NCI-H82 treated with DMSO at 0.1 percent for 48 hours (cell line): ENCODE data around the gene ID3.
"Not testable (repeated sequence)": the region's sequence is repeated elsewhere in the genome, so short reads cannot be mapped to it uniquely, and the experiment has no call there.

Experiments used
- DNase-seq: peaks from one replicate; lab custom pipeline; 2025; ENCODE audit not compliant: unreplicated experiment; lab: John Stamatoyannopoulos, UW

Gene ID3

DNA sequence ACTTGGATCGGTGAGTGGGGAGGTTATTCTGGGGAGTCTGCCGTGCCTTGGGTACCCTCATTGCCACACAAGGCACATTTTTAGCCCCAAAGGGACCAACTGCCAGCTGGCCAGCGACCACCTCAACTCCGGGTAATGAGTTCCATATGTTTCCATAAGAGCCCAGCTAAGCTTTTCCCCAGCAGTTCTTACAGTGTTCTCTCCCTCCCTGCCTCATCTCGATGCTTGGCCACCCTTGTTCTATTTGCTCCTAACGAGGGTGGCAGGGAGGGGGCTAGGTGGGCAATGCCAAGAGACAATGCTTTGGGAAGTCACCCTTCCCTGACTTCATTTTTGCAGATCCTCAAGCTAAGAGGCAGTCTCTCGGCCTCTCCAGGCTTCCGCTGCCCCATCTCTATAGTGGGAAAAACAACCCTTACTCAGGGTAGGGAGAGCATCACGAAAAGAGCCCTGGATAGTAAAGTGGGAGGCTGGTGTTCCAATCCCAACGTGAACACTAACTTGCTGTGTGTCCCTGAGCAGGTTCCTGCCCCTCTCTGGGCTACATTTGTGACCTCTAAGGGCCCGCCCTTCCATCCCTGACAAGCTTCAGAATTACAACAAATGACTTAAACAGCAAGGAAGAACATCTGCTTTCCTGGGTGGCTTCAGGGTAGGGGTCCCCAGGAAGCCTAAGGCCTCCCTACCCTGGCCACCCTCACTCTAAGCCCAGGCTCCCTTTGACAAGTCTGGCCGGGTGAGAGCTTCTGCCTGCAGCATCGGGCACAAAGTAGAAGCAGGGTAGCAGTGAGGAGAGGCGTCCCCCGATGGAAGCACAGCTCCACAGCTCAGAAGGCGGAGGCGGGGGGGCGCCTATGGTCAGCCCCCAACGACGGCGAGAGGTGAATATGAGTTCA is 5.8 kb downstream of the ID3 start:
- DNase-seq: no peak

DNA sequence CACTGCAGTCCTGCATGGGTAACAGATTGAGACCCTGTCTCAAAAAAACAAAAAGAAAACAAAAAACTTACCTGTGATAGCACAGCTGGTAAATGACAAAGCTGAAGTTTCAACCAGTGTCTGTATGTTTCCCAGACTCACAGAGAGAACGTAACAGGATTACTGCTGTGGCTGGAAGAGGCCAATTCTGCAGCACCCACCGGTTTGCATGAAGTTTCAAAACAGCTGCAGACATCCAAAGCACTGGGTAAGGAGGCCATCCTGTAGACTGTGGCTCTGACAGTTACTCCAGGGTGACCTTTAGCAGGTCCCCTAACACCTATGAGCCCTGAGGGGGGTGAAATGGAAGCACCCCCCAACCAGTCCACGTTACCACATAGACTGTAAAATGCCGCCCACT is 7.5 kb downstream of the ID3 start:
- peak; percentile 50 for DNase-seq

DNA sequence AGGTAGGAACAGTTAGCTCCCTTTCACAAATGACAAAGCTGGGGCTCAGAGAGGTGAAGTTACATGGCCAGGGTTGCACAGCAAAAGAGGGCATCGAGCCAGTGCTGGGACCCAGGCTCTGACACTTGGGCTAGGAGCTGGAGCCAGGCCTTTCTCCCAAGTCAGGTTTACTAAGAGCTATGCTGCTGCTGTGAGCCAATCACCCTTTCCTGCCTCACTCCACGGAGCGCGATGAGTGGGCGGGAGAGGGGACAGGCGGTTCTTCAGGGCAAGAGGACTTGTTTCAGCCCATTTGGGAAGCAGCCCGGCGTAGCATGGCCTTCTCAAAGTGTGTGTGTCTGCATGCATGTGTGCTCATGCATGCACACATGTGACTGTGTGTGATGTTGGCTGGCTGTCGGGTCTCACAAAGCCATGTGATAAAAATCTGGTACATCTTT is 10.6 kb downstream of the ID3 start:
- no peak for DNase-seq

DNA sequence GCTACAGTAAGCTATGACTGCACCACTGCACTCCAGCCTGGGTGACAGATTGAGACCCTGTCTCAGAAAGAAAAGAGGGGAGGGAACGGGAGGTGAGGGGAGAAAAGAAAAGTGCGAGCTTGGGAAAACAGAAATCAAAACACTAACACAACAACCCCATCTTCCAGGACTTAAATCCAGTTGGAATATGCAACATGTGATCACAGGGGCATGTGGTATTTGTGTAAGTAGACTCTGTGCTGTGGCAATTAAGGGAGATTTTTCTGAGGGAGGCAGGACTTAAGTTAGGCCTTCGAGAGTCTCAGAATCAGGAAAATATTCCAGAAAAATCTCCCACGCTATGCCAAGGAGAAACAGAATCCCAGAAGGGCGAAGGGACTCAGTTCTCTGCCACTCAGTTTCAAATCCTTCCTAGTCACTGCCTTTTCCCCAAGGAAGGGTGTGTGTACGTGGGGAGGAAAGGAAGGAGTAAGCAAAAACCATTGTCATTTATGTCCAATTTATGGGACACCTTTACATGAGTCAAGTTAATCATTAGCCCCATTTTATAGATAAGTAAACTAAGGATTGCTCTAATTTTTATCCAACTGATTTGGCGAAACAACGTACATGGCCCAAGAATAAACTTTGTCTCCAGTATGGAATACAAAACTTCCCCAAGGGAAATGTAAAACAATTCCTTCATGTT is 12.3 kb downstream of the ID3 start:
- no peak for DNase-seq

DNA sequence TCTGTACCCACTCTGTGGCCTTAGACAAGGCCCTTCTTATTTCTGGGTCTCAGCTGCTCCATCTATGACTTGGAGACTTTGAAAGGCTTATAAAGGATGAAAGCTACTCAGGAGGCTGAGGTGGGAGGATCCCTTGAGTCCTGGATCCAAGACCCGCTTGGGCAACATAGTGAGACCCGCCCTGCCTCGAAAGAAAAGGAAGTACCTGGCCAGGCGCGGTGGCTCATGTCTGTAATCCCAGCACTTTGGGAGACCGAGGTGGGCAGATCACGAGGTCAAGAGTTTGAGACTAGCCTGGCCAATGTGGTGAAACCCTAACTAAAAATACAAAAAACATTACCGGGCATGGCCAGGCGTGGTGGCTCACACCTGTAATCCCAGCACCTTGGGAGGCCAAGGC is 13.4 kb downstream of the ID3 start:
- no peak for DNase-seq

DNA sequence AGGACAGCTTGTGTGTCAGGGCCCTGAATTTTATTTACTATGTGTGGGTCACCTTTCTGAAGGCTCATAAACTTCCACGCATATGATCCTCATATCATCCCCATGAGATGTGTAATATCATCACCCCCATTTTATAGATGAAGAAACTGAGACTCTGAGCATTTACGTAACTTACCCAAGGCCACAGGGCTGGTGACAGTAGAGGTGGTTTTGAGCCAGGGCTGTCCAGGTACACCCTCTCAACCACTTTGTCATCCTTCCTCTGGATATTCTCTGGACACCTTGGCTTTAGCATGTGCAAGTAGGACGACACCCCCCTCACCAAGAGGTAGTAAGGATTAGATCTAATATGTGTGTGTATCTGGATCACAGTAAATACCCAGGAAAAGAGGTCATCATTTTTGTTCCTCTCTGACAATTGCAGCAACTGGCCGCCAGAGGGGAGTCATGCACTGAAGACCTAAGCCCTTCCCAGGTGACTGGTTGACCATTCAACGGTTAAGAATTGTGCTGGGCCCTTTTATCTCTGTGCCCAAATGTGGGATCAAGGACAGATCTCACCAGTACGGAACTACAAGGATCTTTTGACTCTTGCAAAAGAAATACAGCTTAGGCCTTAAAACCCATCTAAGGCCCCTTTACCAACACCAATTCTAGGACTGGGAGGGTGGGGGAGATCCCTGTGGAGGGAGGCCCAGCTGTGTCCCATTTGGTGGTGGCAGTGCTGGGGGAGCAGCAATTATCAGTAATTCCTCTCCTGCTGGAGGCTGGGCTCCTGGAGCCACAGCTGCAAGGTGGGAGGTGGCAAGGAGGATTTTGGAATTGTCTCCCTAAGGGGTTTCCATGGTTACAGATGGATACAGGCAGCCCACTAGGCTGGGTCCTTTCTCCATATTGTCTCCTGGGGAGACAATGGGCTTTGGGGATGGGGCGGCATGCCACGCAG is 14.6 kb downstream of the ID3 start:
- peak; percentile 78 for DNase-seq

DNA sequence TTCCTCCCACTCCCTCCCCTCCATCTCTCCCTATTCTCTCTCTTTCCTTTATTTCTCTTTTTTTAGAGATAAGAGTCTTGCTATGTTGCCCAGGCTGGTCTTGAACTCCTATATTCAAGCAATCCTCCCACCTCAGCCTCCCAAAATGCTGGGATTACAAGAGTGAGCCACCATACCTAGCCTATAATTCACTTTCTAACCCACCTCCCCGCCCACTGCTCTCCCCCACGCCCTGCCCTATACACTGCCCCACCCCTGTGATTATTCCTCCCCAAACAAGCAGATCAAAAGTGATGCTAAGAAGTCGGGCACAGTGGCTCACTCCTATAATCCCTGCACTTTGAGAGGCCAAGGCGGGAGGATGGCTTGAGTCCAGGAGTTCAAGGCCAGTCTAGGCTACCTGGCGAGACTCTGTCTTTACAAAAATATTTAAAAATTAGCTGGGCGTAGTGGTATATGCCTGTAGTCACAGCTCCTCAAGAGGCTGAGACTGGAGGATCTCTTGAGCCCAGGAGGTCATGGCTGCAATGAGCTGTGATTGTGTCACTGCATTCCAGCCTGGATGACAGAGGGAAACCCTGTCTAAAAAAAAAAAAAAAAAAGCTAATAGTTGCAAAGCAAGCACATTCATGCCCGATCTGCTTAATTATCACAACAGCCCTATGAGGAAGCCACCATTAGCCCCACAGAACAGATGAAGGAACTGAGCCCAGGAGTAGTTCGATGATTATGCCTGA is 15.4 kb downstream of the ID3 start:
- DNase-seq: no peak

DNA sequence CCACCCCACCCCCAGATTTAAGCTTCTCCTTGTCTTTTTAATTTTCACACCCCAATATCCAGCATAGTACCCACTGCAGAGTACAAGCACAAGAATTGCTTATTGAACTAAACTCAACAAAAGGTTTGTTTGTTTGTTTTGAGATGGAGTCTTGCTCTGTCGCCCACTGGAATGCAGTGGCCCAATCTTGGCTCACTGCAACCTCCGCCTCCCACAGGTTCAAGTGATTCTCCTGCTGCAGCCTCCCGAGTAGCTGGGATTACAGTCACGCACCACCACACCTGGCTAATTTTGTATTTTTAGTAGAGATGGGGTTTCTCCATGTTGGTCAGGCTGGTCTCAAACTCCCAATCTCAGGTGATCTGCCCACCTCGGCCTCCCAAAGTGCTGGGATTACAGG is 16.4 kb downstream of the ID3 start:
- not testable (repeated sequence) for DNase-seq

DNA sequence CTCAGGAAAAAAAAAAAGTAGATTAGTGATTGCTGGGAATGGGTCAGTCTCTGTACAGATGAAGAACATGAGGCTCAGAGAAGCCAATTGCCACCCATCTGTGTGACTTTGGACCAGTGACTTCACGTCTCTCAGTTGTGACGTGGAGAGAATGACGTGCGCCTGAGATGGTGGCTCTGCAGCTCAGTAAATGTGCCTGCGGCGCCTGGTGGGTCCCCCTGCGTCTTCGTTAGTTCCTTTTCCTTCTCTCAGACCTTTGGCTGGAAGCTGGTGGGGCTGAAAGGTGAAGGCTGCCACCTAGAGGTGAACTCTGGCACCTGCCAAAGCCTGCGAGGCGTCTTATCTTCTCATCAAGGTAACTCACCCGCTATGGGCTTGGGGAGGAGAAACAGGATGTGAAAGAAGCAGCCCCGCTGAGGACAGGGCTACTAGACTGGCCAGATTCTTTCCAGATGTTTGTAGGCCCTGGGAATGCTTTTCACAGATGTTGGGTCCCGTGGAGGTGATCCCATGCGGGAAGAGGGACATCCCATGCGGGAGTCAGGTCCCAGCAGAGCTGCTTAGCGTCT is 19.5 kb downstream of the ID3 start:
- peak; percentile 90 for DNase-seq

DNA sequence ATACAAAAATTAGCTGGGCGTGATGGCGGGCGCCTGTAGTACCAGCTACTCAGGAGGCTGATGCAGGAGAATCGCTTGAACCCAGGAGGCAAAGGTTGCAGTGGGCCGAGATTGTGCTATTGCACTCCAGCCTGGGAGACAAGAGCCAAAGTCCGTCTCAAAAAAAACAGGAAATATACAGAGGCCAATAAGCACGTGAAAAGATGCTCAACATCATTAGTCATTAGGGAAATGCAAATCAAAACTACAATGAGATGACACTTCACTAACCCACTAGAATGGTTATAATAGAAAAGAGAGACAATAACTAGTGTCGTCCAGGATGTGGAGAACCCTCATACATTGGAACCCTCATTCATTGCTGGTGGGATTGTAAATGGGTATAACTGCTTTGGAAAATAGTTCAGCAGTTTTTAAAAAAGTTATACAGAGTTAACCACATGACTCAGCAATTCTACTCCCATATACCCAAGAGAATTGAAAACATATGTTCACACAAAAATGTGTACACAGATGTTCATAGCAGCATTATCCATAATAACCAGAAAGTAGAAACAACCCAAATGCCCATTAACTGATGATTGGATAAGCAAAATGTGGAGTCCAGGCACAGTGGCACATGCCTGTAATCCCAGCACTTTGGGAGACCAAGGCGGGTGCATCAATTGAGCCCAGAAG is 21.9 kb downstream of the ID3 start:
- no peak for DNase-seq

DNA sequence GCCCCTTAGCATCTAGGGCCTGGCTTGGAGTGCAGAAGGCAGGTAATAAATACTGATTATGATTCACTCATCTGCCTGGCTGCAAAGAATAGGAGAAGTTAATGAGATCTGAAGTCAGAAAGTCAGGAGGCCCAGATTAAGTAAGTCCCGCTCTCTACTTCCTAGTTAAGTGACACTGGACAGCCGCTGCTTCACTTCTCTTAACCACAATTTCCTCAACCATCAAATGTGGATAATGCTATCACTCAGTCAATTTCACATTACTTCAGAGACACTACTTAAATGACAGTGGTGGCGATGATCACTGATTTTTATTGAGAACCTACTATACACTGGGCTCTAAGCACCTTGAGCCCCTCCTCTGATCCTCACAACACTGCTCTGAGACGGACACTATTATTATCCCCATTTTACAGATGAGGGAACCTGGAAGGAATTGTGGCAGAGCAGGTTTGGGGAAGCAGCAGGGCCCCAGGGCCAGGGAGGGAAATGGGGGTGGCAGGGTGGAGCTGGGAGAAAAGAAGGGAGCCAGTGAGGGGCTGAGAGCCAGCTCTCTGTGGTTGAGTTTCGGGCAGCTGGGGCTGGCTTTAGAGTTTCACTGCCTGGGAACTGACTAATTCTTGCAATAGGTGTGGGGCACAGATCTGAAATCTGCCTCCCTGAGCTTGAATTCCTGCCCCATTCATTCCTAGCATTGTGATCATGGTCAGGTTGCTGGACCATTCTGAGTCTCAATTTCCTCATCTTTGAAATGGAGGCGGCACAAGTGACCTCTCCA is 25.9 kb downstream of the ID3 start:
- no peak for DNase-seq

DNA sequence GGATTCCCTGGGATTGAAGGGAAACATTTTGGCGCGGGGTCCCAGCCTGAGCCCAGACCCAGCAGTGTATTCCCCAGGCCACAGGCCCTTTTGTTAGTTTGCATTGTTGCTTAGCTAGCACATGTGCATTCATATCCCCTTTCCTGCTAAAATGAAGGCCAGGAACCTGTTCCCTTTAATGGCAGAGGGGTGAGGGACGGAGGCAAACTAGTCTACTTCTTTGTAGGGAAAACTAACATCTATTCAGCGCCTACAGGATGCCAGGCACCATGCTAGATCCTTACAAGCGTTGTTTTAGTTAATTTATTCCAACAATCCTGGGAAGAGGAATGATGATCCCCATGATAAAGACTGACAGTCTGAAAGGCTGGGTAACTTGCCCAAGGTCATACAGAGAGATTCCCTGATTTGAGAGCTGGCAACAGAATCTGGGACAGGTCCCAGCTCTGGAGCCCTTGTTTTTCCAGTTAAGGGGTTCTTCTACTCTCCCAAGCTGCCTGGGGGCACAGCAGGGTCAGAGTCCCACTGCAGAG is 27.7 kb downstream of the ID3 start:
- DNase-seq: no peak

DNA sequence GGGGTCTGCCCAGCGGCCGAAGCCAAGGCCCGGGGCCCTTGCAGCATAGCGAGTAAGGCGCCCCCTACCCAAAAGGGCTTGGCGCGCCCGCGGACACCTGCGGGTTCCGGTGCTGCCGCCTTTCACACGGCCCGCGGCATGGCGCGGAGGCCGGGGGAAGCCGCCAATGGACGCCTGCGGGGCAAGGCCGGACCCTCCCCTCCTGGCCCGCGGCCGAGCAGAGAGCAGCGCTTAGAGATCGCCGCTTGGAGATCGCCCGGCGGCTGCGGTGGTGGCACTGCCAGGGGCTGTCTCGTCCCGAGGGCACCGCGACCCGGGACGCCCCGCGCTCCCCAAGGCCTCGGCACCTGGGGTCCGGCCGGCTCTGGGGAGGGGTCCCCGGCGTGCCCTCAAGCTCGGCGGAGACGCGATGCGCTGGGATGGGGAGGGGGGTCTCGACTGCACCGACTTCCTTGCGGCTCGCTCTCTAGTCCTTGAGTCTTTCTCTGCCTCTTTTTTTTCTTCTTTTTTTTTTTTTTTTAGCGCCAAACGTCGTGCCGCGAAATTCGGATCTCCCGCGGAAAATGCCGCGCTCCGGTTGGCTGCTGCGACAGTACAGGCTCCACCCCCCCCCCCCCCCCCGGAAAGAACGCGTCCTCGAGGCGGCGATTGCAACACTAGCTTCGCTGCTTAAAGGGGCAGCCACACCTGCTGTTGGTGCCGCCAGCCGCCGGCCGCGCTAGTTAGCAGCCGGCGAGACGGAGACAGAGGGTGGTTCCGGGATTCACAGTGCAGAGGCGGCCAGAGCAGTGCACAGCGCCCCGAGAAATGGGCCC is 28.3 kb downstream of the ID3 start, which contains the start of gene E2F2:
Gene E2F2 (minus strand): TSS at position 487 of the 815 bp plus-strand sequence. CDS start 440 bp downstream, at position 47.
- peak; percentile 76 for DNase-seq

DNA sequence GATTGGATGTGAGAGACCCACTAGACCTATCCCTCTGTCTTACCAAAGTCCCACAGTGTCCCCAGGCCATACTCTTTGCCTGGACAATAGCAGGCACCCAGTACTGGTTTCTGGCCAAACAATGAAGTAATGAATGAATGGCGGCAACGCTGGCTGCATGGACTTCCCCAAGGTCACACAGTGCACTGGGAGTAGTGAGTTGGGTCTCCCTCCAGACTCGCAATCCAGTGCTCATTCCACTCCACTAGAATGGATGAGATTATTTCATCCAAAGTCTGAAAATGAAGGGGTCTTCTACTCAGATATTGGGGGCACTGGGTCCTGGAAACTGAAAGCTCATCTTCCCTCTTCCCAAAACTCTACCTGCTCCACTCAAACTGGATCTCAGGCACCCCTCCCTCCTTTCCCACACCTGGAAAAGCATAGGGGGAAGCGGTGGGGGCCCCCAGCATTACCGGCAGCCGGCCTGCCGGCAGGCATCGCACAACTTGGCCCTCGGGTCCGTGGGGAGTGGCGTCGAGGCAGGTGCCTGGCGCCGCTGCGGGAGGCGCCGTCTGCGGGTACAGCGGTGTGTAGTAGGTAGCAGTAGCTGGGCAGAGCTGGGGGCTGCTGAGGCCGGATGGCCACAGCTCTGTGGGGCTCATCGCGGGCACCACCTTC is 29.1 kb downstream of the ID3 start:
- DNase-seq: no peak

DNA sequence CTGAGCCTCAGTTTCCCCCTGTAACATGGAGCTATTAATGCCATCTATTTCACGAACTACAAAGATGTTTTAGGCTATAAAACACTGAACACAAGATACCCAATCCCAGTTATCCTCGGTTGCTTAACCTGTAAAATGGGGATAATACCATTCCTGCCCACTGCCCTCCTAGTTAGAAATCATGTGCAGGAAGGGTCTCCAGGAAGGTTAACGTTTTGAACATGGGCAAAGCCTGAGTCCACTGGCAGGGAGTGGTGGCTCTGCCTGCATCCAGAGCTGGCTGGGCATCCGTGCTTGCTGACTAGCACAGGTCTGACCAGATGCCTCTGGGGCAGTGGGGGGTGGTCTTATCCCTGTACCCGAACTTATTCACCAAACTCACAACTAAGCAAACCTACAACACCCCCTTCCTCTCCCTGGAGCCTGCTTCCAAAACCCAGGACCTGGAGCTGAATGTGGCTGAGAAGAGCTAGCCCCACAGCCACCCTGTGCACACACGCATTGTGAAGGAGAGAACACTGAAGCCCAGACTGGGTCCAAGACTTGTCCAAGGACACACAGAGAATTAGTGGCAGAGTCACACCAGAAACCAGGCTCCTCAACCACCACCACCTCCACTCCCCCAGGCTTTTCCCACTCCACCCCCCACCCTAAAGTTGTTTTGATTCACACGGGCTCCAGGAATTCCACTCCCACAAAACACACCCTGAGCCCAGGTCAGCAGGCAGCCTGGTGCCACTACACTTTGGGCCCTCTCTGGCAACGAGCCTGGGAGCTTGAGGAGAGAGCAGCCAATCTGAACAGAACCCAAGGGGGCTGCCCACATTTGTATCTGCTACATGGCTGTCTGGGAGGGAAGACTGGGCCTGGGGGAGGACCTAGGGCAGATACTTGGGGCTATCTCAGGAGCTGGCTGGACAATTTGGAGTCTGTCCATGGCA is 29.9 kb downstream of the ID3 start:
- no peak for DNase-seq
